Vagina (tissue), 2 donors: ENCODE measurements around the gene ADARB1. TPM values are rescaled to one million over a fixed set of nuclear protein-coding genes. Genes with fewer than 3 reads are reported as not detected.

Source experiments
- DNase-seq, 2 donors: peaks; one replicate each; pipeline ENCODE4 v3.0.0-alpha.2; 2017; ENCODE audit errors: extremely low spot score in 2 of 2
- H3K27ac ChIP-seq: fragments of 200-600 bp; sonication (generic); one replicate; pipeline ENCODE4 v1.5.1; 2019
- H3K27me3 ChIP-seq: fragments of 200-600 bp; sonication (generic); one replicate; pipeline ENCODE4 v1.5.1; 2019
- H3K36me3 ChIP-seq, 2 donors: fragments of 200-600 bp; sonication (generic); one replicate each; pipeline ENCODE4 v1.5.1; 2017 to 2019
- H3K4me1 ChIP-seq: fragments of 200-600 bp; sonication (generic); one replicate; pipeline ENCODE4 v1.5.1; 2019
- H3K4me3 ChIP-seq, 2 donors: fragments of 200-600 bp; sonication (generic); 1 replicate in 1 of 2; 2 replicates in 1 of 2; pipeline ENCODE4 v1.5.1; 2016 to 2019
- H3K9me3 ChIP-seq: fragments of 200-600 bp; sonication (generic); one replicate; pipeline ENCODE4 v1.5.1; 2019
- CTCF ChIP-seq, 3 experiments: fragments of 450-650 bp in 2 of 3; fragments of 200-600 bp in 1 of 3; sonication (generic) in 1 of 3; IDR thresholded peaks; one replicate each; pipeline ENCODE4 v1.5.1; 2017 to 2019; ENCODE audit warnings: antibody characterized with exemption in 3 of 3, mild to moderate bottlenecking in 2 of 3, moderate library complexity in 2 of 3
- POLR2A ChIP-seq, 2 donors: fragments of 450-650 bp; IDR thresholded peaks; one replicate each; pipeline ENCODE4 v1.6.1; 2017; ENCODE audit warnings: antibody characterized with exemption in 2 of 2, mild to moderate bottlenecking in 2 of 2, moderate library complexity in 2 of 2
- POLR2AphosphoS5 ChIP-seq, 2 donors: sonication (generic); formaldehyde crosslinking; IDR thresholded peaks; one replicate each; pipeline ENCODE4 v1.9.0; 2017; ENCODE audit warnings: antibody characterized with exemption in 2 of 2, mild to moderate bottlenecking in 2 of 2, low read depth in 1 of 2; ENCODE audit not compliant: insufficient read depth in 1 of 2
- intact Hi-C: fragments of 100-400 bp; cut with DNase I; formaldehyde crosslinking; loops from one replicate; pipeline ENCODE4 v1.15.1; 2023
- total RNA-seq: library from RNA; depleted of rRNA; stranded (reverse); fragments of >200 nt; gene quantifications from one replicate; pipeline ENCODE4 v1.2.3, GENCODE V29; 2016

ADARB1 gene
- total RNA-seq, 1 donor from 2014 or later: 19.6 TPM

- H3K4me1 ChIP-seq: no peaks in the 10 kb centered on the region
- no peak overlapping the region for H3K4me3 ChIP-seq
- TF ChIP-seq POLR2A (IDR thresholded peaks at IDR 0.05): no peak
- no peak for TF ChIP-seq POLR2AphosphoS5 (IDR thresholded peaks at IDR 0.05; ENCODE audit: insufficient read depth in 1 of 2, low read depth in 1 of 2)
- no peak for TF ChIP-seq CTCF (IDR thresholded peaks at IDR 0.05)
- H3K27ac ChIP-seq: no peak overlapping the region
- no peaks in the 10 kb centered on the region for H3K27me3 ChIP-seq
- H3K36me3 ChIP-seq: no peaks in the 10 kb centered on the region
- no peak for DNase-seq
- intact Hi-C loops: no loop called here
- no peaks in the 10 kb centered on the region for H3K9me3 ChIP-seq
Measured at GRCh38 chr21:45111703-45112102, 37.3 kb downstream of the ADARB1 start.

GRCh38 chr21:45112371-45112770 lies 38.0 kb downstream of the ADARB1 start:
- Histone ChIP-seq H3K27ac (no peak overlapping the region), H3K9me3 (no peaks in the 10 kb centered on the region), H3K4me1 (peaks cover 4% of the 10 kb centered on the region), H3K27me3 (no peaks in the 10 kb centered on the region), H3K36me3 (no peaks in the 10 kb centered on the region), H3K4me3 (no peak overlapping the region)
- intact Hi-C loops: no loop called here
- no peak for DNase-seq
- no peak for TF ChIP-seq POLR2A (IDR thresholded peaks at IDR 0.05)
- no peak for TF ChIP-seq POLR2AphosphoS5 (IDR thresholded peaks at IDR 0.05; ENCODE audit: insufficient read depth in 1 of 2, low read depth in 1 of 2)
- TF ChIP-seq CTCF (IDR thresholded peaks at IDR 0.05): no peak

- H3K36me3 ChIP-seq: no peaks in the 10 kb centered on the region
- no peak for TF ChIP-seq CTCF (IDR thresholded peaks at IDR 0.05)
- TF ChIP-seq POLR2A (IDR thresholded peaks at IDR 0.05): no peak
- no peak for TF ChIP-seq POLR2AphosphoS5 (IDR thresholded peaks at IDR 0.05; ENCODE audit: insufficient read depth in 1 of 2, low read depth in 1 of 2)
- H3K27me3 ChIP-seq: no peaks in the 10 kb centered on the region
- H3K9me3 ChIP-seq: no peaks in the 10 kb centered on the region
- H3K4me1 ChIP-seq: peaks cover 4% of the 10 kb centered on the region
- no peak overlapping the region for H3K4me3 ChIP-seq
- intact Hi-C loops: no loop called here
- no peak overlapping the region for H3K27ac ChIP-seq
- DNase-seq: no peak
Measured at GRCh38 chr21:45113543-45113942, 39.2 kb downstream of the ADARB1 start.

GRCh38 chr21:45114072-45114471 lies 39.7 kb downstream of the ADARB1 start:
- Histone ChIP-seq H3K4me1 (peaks cover 4% of the 10 kb centered on the region), H3K4me3 (no peak overlapping the region), H3K9me3 (no peaks in the 10 kb centered on the region), H3K36me3 (no peaks in the 10 kb centered on the region), H3K27ac (no peak overlapping the region), H3K27me3 (no peaks in the 10 kb centered on the region)
- no peak for DNase-seq
- TF ChIP-seq POLR2A (IDR thresholded peaks at IDR 0.05): no peak
- intact Hi-C loops: no loop called here

- Histone ChIP-seq H3K9me3 (no peaks in the 10 kb centered on the region), H3K4me1 (peaks cover 4% of the 10 kb centered on the region), H3K36me3 (no peaks in the 10 kb centered on the region), H3K27ac (no peak overlapping the region), H3K4me3 (no peak overlapping the region), H3K27me3 (no peaks in the 10 kb centered on the region)
- no peak for DNase-seq
- TF ChIP-seq POLR2AphosphoS5 (IDR thresholded peaks at IDR 0.05; ENCODE audit: insufficient read depth in 1 of 2, low read depth in 1 of 2) (no peak), CTCF (IDR thresholded peaks at IDR 0.05) (no peak), POLR2A (IDR thresholded peaks at IDR 0.05) (no peak)
- intact Hi-C loops: no loop called here
Measured at GRCh38 chr21:45114475-45114874, 40.1 kb downstream of the ADARB1 start.

GRCh38 chr21:45115141-45115540 lies 40.8 kb downstream of the ADARB1 start:
- no peaks in the 10 kb centered on the region for H3K27me3 ChIP-seq
- H3K4me1 ChIP-seq: peaks cover 4% of the 10 kb centered on the region
- no peak overlapping the region for H3K27ac ChIP-seq

More at GRCh38 chr21:45115141-45115540, 40.8 kb downstream of the ADARB1 start:
- Histone ChIP-seq H3K9me3 (no peaks in the 10 kb centered on the region), H3K36me3 (no peaks in the 10 kb centered on the region), H3K4me3 (no peak overlapping the region)
- DNase-seq: no peak
- intact Hi-C loops: no loop called here
- TF ChIP-seq CTCF (IDR thresholded peaks at IDR 0.05) (no peak), POLR2A (IDR thresholded peaks at IDR 0.05) (no peak), POLR2AphosphoS5 (IDR thresholded peaks at IDR 0.05; ENCODE audit: insufficient read depth in 1 of 2, low read depth in 1 of 2) (no peak)
